NT2/D1 (cell line): ENCODE measurements around the gene ACAN.

Experiments
- SUZ12 ChIP-seq: IDR thresholded peaks from 2 replicates; pipeline ENCODE4 v1.6.1; 2011; ENCODE audit not compliant: insufficient read length, insufficient read depth; ENCODE audit errors: extremely low read depth
- YY1 ChIP-seq: IDR thresholded peaks from 2 replicates; pipeline ENCODE4 v1.6.1; 2011; ENCODE audit not compliant: insufficient read length, insufficient read depth
- ZNF274 ChIP-seq: IDR thresholded peaks from 2 replicates; pipeline ENCODE4 v1.6.1; 2011; ENCODE audit warnings: mild to moderate bottlenecking, low read depth, low read length

- TF ChIP-seq YY1: no peak
- no peak for TF ChIP-seq ZNF274
- no peak for TF ChIP-seq SUZ12
These were observed 79.5 kb downstream of the ACAN start for GRCh38 chr15:88882785-88883184.
